ENCODE measurements around the gene TBC1D14.
"Not testable (repeated sequence)": the region's sequence is repeated elsewhere in the genome, so short reads cannot be mapped to it uniquely, and the experiment has no call there.

TBC1D14 gene

DNA sequence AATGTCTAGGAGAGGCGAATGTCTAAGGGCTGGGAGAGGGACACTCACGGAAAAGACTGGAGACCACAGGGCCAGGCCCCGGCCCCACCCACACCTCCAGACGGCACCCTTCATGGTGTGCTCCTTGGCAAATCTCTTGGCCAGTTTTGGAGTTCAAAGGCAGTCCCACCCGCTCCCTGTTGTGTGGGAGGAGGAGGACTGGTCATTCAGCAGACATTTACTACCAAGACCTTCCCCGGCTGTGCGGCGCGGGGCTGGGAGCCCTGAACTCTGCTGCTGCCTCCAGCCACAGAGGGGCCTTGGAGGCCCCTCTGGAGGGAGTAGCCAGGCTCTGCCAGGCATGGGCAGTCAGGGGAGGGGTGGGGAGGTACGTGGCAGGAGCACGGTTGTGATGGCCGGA is 8.7 kb upstream of the TBC1D14 start:
- Histone ChIP-seq H3K4me1 (ENCODE audit: control insufficient read depth, insufficient read depth, low read length) (no peaks in the 10 kb centered on the region), H3K27ac (ENCODE audit: low read length) (no peak overlapping the region), H3K36me3 (ENCODE audit: control insufficient read depth, insufficient read depth, low read length) (no peaks in the 10 kb centered on the region), H3K27me3 (ENCODE audit: control insufficient read depth, insufficient read depth, low read length) (no peaks in the 10 kb centered on the region), H3K4me3 (ENCODE audit: low read length) (no peak overlapping the region), H3K9me3 (ENCODE audit: control insufficient read depth, insufficient read depth, low read length) (no peaks in the 10 kb centered on the region)
- WGBS (ENCODE audit: insufficient coverage, insufficient read length): no CpG with 5 or more reads among the region's 12 CpGs
- DNase-seq (ENCODE audit: low read depth, low spot score): no peak

DNA sequence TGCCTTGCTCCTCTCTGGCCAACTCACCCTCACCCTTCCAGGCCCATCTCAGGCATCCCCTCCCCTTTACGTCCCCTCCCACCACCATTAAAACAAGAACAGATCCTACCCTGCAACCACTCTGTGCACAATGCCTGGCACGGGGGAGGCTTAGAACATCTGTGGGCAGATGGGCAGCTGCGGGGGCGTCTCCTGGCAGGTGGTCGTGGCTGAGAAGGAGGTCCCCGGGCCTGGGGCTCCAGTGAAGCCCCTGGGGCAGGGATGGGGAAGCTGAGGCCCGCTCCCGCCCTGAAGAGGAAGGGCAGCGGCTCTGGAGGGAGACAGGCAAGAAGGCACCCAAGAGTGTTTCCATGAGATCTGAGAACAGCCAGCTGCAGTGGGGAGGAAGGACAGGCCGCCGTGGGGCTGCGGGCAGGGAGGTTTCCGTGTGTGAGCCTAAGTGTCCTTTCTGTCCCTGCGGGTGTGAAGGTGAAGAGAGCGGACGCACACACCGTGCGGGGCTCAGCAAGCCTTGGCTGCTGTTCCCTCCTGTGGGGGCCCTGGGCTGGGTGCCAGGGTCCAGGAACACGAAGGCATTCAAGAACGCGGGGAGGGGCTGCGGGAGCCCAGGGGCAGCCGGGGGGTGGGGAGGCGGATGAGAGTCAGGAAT is 7.8 kb upstream of the TBC1D14 start:
- Histone ChIP-seq H3K27ac (ENCODE audit: low read length) (no peak overlapping the region), H3K27me3 (ENCODE audit: control insufficient read depth, insufficient read depth, low read length) (no peaks in the 10 kb centered on the region), H3K36me3 (ENCODE audit: control insufficient read depth, insufficient read depth, low read length) (no peaks in the 10 kb centered on the region), H3K9me3 (ENCODE audit: control insufficient read depth, insufficient read depth, low read length) (no peaks in the 10 kb centered on the region), H3K4me1 (ENCODE audit: control insufficient read depth, insufficient read depth, low read length) (no peaks in the 10 kb centered on the region), H3K4me3 (ENCODE audit: low read length) (no peak overlapping the region)
- no CpG with 5 or more reads among the region's 24 CpGs for WGBS (ENCODE audit: insufficient coverage, insufficient read length)
- no peak for DNase-seq (ENCODE audit: low read depth, low spot score)

DNA sequence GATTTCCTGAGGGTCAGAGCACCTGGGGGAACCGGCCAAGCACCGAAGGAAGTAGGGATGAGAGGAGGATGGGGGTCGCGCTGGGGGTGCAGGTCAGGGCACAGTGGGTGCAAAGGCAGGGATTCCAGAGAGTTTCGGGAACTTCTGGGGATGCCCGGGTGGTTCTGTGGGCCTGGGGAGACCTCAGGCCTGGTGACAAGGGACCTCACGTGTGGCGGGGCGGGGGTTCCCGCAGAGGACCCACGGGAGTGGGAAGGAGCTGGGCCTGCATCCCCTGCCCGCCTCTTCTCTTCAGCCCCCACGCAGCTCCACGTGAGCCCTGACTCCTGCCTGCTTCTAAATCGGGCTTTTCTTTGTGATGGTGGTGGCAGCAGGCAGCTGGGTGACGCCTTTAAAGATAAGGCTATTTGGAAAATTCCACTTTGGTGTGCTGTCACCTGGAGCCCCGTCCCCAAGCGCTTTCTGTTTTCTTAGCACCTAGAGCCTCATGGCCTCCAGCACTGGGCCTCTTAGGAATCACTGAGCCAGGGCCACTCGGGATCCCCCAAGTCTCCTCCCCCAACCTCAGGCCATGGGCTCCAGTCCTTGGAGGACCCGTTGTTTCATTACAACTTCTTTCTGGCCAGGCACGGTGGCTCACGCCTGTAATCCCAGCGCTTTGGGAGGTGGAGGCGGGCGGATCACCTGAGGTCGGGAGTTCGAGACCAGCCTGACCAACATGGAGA is 7.1 kb upstream of the TBC1D14 start:
- no CpG with 5 or more reads among the region's 27 CpGs for WGBS (ENCODE audit: insufficient coverage, insufficient read length)
- Histone ChIP-seq H3K9me3 (ENCODE audit: control insufficient read depth, insufficient read depth, low read length) (no peaks in the 10 kb centered on the region), H3K27me3 (ENCODE audit: control insufficient read depth, insufficient read depth, low read length) (no peaks in the 10 kb centered on the region), H3K4me1 (ENCODE audit: control insufficient read depth, insufficient read depth, low read length) (peaks cover 1% of the 10 kb centered on the region; the same call in 1 of the 2 replicates), H3K27ac (ENCODE audit: low read length) (no peak overlapping the region), H3K4me3 (ENCODE audit: low read length) (no peak overlapping the region), H3K36me3 (ENCODE audit: control insufficient read depth, insufficient read depth, low read length) (no peaks in the 10 kb centered on the region)
- no peak for DNase-seq (ENCODE audit: low read depth, low spot score)

DNA sequence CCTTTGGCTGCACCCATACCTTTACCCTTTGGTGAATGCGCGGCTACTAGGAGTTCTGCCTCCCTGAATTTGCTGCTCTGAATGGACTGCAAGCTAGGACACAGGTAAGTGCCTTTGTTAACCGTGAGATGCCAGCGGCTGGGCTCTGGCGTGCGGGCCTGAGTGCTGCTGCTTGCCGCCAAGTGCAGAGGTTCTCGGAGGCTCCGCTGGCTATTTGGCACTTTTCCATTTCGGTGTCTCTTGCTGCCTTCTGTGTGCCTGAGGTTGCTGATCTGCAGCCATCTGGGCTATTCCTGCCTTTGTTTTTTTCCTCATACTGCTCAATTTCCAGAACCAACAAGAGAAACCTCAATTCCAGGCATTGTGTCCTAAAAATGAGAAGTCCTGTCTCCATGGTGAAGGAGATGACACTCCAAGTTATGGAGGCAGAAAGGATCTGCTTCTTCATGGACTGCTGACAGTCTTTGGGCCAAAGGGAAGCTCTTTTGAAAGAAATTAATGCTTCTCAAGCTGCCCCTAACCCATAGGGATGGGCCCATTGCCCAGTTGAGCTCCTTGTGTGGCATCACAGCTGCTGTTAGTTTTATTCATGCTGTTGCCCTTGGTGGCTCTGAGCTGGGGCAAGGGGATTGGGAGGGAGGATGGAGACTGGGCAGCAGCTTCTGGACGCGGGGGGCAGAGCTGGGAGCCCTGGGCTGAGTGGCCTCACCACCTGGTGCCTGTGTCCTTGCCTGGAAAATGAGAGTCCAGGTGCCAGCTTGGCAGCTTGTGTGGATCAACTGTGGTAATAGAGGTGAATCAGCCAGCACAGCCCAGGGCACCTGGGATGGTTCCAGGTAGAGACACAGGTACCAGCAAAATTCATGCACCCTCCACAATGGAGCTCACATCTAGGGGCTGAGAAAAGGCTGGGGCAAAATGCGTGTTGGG is 3.8 kb upstream of the TBC1D14 start:
- no peak for DNase-seq (ENCODE audit: low read depth, low spot score)
- Histone ChIP-seq H3K9me3 (ENCODE audit: control insufficient read depth, insufficient read depth, low read length) (no peaks in the 10 kb centered on the region), H3K4me3 (ENCODE audit: low read length) (no peak overlapping the region), H3K27ac (ENCODE audit: low read length) (no peak overlapping the region), H3K36me3 (ENCODE audit: control insufficient read depth, insufficient read depth, low read length) (no peaks in the 10 kb centered on the region), H3K4me1 (ENCODE audit: control insufficient read depth, insufficient read depth, low read length) (peaks cover 5% of the 10 kb centered on the region; the same call in 1 of the 2 replicates), H3K27me3 (ENCODE audit: control insufficient read depth, insufficient read depth, low read length) (no peaks in the 10 kb centered on the region)
- WGBS (ENCODE audit: insufficient coverage, insufficient read length): no CpG with 5 or more reads among the region's 13 CpGs

DNA sequence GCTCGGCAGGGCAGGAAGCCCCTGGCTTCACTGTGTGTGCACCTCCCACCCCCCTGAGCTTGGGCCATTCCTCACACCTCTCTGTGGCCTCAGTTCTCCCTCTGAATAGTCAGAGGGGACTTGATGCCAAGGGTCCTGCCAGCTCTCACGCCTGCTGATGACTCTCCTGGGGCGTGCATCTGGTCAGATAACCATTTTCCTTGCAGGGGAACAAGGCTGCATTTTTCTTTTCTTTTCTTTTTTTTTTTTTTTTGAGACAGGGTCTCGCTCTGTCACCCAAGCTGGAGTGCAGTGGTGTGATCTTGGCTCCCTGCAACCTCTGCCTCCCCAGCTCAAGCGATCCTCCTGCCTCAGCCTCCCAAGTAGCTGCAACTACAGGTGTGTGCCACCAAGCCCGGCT is 3.1 kb upstream of the TBC1D14 start:
- not testable (repeated sequence) for H3K4me3 ChIP-seq (ENCODE audit: low read length); H3K27ac ChIP-seq (ENCODE audit: low read length); H3K4me1 ChIP-seq (ENCODE audit: control insufficient read depth, insufficient read depth, low read length); DNase-seq (ENCODE audit: low read depth, low spot score); H3K27me3 ChIP-seq (ENCODE audit: control insufficient read depth, insufficient read depth, low read length); H3K9me3 ChIP-seq (ENCODE audit: control insufficient read depth, insufficient read depth, low read length); H3K36me3 ChIP-seq (ENCODE audit: control insufficient read depth, insufficient read depth, low read length)
- no CpG with 5 or more reads among the region's 6 CpGs for WGBS (ENCODE audit: insufficient coverage, insufficient read length)

DNA sequence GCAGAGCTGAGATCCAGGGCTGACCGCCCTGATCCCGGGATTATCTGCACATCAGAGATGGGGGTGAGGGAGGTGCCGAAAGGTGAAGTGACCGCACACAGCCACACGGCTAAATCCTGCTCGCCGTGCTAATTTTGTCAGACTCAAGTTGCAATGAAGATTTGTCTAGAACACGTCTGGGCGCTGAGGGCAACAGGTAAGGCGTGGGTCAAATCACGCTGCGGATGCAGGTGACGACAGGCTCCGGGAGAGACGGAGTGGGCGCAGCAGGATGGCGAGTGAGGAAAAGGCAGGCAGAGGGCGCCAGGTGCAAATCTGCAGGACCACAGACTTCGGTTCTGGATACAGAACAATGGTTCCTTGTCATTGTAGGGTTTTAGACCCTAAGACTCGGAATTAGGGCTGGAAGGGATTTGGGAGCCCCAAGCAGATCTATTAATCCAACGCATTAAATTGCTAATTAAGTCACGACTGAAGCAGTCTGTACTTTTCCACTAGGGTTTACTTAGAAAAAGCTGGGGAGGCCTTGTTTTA is 1.9 kb upstream of the TBC1D14 start:
- no peak for DNase-seq (ENCODE audit: low read depth, low spot score)
- WGBS (ENCODE audit: insufficient coverage, insufficient read length): no CpG with 5 or more reads among the region's 22 CpGs
- H3K9me3 ChIP-seq (ENCODE audit: control insufficient read depth, insufficient read depth, low read length): no peaks in the 10 kb centered on the region
- H3K4me3 ChIP-seq (ENCODE audit: low read length): peak overlapping the region; percentile 16; the same call in 1 of the 2 replicates
- H3K27me3 ChIP-seq (ENCODE audit: control insufficient read depth, insufficient read depth, low read length): no peaks in the 10 kb centered on the region
- H3K27ac ChIP-seq (ENCODE audit: low read length): no peak overlapping the region
- H3K36me3 ChIP-seq (ENCODE audit: control insufficient read depth, insufficient read depth, low read length): no peaks in the 10 kb centered on the region
- H3K4me1 ChIP-seq (ENCODE audit: control insufficient read depth, insufficient read depth, low read length): peaks cover 10% of the 10 kb centered on the region

DNA sequence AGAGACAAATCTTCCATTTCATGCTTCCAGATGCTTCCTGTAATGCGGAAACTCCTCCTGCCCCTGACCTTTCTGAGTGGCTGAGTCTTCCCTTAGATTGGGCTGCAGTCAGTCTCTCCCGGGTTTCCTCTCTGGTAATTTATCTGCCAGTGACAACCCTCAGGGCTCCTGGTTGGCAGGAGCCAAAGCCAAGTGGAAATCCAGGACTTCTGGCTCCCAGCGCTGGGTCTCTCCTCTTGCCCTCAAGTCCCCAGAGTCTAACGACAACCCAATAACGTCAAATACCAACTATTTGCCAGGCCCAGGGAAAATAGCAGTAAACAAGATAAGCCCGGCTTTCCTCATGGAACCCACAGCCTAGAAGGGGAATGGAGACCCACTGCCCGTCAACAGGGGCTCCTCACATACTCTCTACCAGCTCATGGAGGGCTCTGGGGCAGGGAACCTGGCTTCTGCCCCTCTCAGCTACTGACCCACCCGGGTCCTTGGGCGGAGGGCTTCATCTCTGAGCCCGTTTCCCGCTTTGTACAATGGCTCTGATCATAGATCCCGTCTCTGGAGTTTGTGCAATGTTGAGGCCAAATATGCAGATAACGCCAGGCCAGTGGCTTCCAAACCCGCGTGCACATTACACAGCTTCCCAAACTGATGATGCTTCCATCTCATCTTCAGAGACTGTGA is 1.1 kb upstream of the TBC1D14 start:
- no peak for DNase-seq (ENCODE audit: low read depth, low spot score)
- no CpG with 5 or more reads among the region's 15 CpGs for WGBS (ENCODE audit: insufficient coverage, insufficient read length)
- no peak overlapping the region for H3K27ac ChIP-seq (ENCODE audit: low read length)

DNA sequence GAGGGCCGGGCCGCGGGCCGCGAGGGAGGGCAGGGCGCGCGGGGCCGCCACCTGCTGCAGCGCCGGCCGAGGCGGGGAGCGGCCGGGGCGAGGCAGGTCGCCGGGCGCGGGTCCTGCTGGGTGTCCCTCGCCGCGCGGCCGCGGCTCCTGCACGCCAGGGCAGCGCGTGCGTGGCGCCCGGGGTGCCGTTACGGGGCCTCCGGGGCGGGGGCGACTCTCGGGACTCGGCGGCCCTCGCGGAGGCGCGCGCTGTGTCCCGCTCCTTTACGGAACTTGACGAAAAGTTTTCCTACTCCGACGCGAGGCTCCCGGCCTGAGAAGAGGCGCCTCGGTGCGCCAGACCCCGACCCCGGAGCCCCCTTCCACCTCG is 329 bp downstream of the TBC1D14 start:
- Histone ChIP-seq H3K4me1 (ENCODE audit: control insufficient read depth, insufficient read depth, low read length) (peaks cover 10% of the 10 kb centered on the region), H3K36me3 (ENCODE audit: control insufficient read depth, insufficient read depth, low read length) (no peaks in the 10 kb centered on the region), H3K4me3 (ENCODE audit: low read length) (peak overlapping the region; percentile 93), H3K27me3 (ENCODE audit: control insufficient read depth, insufficient read depth, low read length) (no peaks in the 10 kb centered on the region), H3K27ac (ENCODE audit: low read length) (no peak overlapping the region), H3K9me3 (ENCODE audit: control insufficient read depth, insufficient read depth, low read length) (no peaks in the 10 kb centered on the region)
- WGBS (ENCODE audit: insufficient coverage, insufficient read length): no CpG with 5 or more reads among the region's 58 CpGs
- no peak for DNase-seq (ENCODE audit: low read depth, low spot score)

More for the DNA sequence above, 1.1 kb upstream of the TBC1D14 start:
- H3K27me3 ChIP-seq (ENCODE audit: control insufficient read depth, insufficient read depth, low read length): no peaks in the 10 kb centered on the region
- H3K36me3 ChIP-seq (ENCODE audit: control insufficient read depth, insufficient read depth, low read length): no peaks in the 10 kb centered on the region
- peaks cover 10% of the 10 kb centered on the region for H3K4me1 ChIP-seq (ENCODE audit: control insufficient read depth, insufficient read depth, low read length)
- no peaks in the 10 kb centered on the region for H3K9me3 ChIP-seq (ENCODE audit: control insufficient read depth, insufficient read depth, low read length)
- H3K4me3 ChIP-seq (ENCODE audit: low read length): peak overlapping the region; percentile 93; the same call in 1 of the 2 replicates

DNA sequence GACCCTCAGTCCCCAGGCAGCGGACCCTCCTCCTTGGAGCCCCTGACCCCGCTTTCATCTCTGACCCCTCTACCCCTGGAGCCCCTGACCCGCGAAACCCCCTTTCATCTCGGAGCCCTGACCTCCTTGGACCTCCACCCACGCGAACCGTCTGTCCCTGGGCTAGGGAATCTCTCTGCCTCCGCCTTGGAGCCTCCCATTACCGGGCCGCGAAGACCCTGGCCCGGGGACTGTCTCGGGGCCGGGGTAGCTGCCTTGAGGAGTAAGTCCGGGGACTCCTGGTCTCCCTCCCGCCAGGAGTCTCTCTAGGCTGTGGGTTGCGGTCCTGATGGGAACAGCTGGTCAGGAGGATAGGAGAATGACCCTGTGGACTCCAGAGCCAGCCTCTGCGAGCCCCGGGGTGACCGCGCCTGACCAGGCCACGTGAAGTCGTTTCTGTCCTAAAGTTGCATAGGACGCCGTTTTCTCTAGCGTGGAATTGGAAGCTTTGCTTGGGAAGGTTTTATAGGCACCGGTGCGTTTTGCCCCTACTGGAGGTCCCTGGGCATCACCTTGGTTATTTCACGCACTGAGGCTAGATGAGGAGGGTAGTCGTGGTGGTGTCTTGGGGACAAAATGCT is 824 bp downstream of the TBC1D14 start:
- no peak for DNase-seq (ENCODE audit: low read depth, low spot score)
- H3K4me1 ChIP-seq (ENCODE audit: control insufficient read depth, insufficient read depth, low read length): peaks cover 10% of the 10 kb centered on the region
- no peak overlapping the region for H3K27ac ChIP-seq (ENCODE audit: low read length)
- WGBS (ENCODE audit: insufficient coverage, insufficient read length): no CpG with 5 or more reads among the region's 31 CpGs
- H3K27me3 ChIP-seq (ENCODE audit: control insufficient read depth, insufficient read depth, low read length): no peaks in the 10 kb centered on the region
- H3K36me3 ChIP-seq (ENCODE audit: control insufficient read depth, insufficient read depth, low read length): no peaks in the 10 kb centered on the region
- H3K9me3 ChIP-seq (ENCODE audit: control insufficient read depth, insufficient read depth, low read length): no peaks in the 10 kb centered on the region
- peak overlapping the region; percentile 93; the same call in 1 of the 2 replicates for H3K4me3 ChIP-seq (ENCODE audit: low read length)
